BJ (cell line): ENCODE data around the gene FLACC1. TPM values are rescaled to one million over a fixed set of nuclear protein-coding genes. Genes with fewer than 3 reads are reported as not detected.

ENCODE experiments used
- CTCF ChIA-PET: fragments of 350-600 bp; formaldehyde crosslinking; extraction: SDS; loops from one replicate; lab custom pipeline; 2021; ENCODE audit warnings: antibody characterized with exemption, inconsistent platforms; lab: Yijun Ruan, JAX
- POLR2A ChIA-PET: fragments of 300-600 bp; sonication (Branson Sonifier 250); formaldehyde crosslinking; extraction: SDS; loops from one replicate; lab custom pipeline; 2021; ENCODE audit warnings: antibody characterized with exemption; lab: Charles Lee
- DNase-seq: peaks from one replicate; pipeline ENCODE4 v3.0.0-alpha.2; 2011; ENCODE audit warnings: low read depth
- H3K27me3 ChIP-seq: 2 replicates; pipeline ENCODE4 v1.6.0; 2011; ENCODE audit warnings: low read length; ENCODE audit not compliant: control insufficient read depth, insufficient read depth
- H3K36me3 ChIP-seq: 2 replicates; pipeline ENCODE4 v1.5.1; 2011; ENCODE audit warnings: low read length; ENCODE audit not compliant: control insufficient read depth, insufficient read depth
- H3K4me3 ChIP-seq: 2 replicates; pipeline ENCODE4 v1.5.1; 2011; ENCODE audit warnings: low read depth, mild to moderate bottlenecking, control low read depth, low read length
- polyA minus RNA-seq: library from RNA; depleted of rRNA, polyadenylated mRNA; stranded (reverse); fragments of >200 nt; gene quantifications from 2 replicates; pipeline ENCODE4 v1.2.3, GENCODE V29; 2011; rRNA and poly(A)+ RNA removed
- polyA plus RNA-seq: library from polyadenylated mRNA; depleted of rRNA; stranded (reverse); fragments of >200 nt; gene quantifications from 2 replicates; pipeline ENCODE4 v1.2.3, GENCODE V29; 2011; rRNA removed
- TF ChIP-seq, protein P1 (sequence below): IDR thresholded peaks from 2 replicates; pipeline ENCODE4 v1.5.1; 2011; ENCODE audit warnings: low read depth, mild to moderate bottlenecking, control low read depth, inconsistent platforms, low read length, moderate library complexity; ENCODE audit not compliant: insufficient read depth

Gene FLACC1, protein sequence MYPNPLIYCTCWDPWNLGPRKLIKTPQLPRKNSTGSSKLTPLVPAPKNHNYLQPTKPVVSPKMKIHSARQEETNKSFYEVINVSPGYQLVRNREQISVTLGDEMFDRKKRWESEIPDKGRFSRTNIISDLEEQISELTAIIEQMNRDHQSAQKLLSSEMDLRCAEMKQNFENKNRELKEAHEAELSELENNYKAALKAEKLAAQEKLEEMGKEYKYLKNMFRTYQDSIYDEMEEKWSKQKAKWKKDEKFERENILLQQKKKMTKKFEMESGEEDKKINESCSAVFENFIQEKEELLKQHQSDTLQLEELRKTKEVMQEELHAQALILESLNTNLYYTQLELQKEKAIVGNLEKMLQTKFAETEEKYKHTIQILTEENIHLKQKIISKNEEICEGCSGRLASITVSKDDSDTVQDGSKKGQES
- 0.49 and 1.1 TPM in 2 replicates for polyA plus RNA-seq
- 0.15 and 0.33 TPM in 2 replicates for polyA minus RNA-seq

- no peak within 1 kb of the TSS for H3K4me3 ChIP-seq
- ChIA-PET POLR2A (no interaction called here), CTCF (interaction anchor here (0.8 to 0.9 kb wide), 2 partner anchors 11 to 120 kb away, joined by 3 to 4 read pairs; no protein-coding TSS in a partner anchor)
- H3K36me3 ChIP-seq = peaks cover 5% of the 10 kb centered on the region; the same call in 1 of the 2 replicates
- H3K27me3 ChIP-seq = no peaks in the 10 kb centered on the region
- TF ChIP-seq, protein P1, sequence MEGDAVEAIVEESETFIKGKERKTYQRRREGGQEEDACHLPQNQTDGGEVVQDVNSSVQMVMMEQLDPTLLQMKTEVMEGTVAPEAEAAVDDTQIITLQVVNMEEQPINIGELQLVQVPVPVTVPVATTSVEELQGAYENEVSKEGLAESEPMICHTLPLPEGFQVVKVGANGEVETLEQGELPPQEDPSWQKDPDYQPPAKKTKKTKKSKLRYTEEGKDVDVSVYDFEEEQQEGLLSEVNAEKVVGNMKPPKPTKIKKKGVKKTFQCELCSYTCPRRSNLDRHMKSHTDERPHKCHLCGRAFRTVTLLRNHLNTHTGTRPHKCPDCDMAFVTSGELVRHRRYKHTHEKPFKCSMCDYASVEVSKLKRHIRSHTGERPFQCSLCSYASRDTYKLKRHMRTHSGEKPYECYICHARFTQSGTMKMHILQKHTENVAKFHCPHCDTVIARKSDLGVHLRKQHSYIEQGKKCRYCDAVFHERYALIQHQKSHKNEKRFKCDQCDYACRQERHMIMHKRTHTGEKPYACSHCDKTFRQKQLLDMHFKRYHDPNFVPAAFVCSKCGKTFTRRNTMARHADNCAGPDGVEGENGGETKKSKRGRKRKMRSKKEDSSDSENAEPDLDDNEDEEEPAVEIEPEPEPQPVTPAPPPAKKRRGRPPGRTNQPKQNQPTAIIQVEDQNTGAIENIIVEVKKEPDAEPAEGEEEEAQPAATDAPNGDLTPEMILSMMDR = no peak
- peak; percentile 57 for DNase-seq
Measured at GRCh38 chr2:201357221-201357620, at the start of gene FLACC1. FLACC1 (minus strand) TSS chr2:201357345; CDS start chr2:201351404, 5,941 bp downstream.

DNA sequence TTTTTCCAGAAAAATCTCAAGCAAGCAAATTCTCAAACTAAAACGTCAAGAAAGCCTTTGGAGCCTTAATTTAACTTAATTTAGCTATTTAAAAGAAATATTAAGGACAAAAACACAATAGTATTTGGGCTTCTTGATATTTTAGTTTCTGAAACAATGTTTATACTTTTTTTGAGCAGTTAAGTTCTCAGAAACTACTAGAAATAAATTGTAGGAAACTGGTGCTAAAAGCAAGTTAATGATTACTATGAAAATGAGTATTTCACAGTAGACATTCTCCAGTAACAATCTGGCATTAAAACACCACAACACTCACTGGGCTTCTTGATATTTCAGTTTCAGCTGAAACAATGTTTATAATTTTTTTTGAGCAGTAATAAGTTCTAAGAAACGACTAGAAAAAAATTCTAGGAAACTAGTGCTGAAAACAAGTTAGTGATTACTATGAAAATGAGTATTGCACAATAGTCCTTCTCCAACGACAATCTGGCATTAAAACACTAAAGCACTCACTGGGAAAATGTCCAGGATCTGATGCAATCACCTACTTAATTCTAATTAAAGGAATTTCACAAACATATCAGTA lies 49.0 kb upstream of the FLACC1 start:
- Histone ChIP-seq H3K27me3 (no peaks in the 10 kb centered on the region), H3K36me3 (no peaks in the 10 kb centered on the region), H3K4me3 (no peak overlapping the region)
- peak; percentile 78 for DNase-seq
- ChIA-PET POLR2A (interaction anchor here (0.6 kb wide), 1 partner anchor 35 kb away, joined by 4 read pairs; no protein-coding TSS in a partner anchor), CTCF (interaction anchor here (0.6 kb wide), 1 partner anchor 17 kb away, joined by 3 read pairs; no protein-coding TSS in a partner anchor)
- TF ChIP-seq, protein P1 = no peak

DNA sequence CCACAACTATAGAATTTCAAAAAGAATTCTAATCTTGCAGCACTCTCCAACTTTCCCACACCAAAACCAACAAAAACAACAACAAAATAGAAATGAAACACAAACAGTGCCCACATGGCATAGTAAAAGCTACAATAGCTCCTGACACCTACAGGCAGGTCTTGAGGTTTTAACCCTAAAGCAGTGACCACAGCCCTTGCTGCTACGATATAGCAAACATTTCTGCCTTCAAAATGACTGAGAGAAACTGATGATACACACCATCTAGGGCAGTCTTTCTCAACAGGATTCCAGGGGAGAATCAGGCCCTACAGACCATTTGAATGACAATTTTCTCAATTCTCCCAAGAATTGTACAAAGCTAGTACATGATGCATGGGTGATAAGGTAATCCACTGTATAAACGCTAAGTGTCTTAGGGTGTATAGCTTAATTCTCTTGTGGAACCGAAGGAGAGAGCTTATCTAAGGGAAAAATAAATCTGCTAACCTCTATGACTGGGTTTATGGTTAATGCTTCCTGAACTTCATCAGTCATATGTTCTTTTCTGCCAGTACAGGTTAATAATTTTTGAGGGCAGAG lies 47.6 kb upstream of the FLACC1 start:
- Histone ChIP-seq H3K4me3 (no peak overlapping the region), H3K36me3 (no peaks in the 10 kb centered on the region), H3K27me3 (no peaks in the 10 kb centered on the region)
- CTCF ChIA-PET = interaction anchor here (1.1 kb wide), 1 partner anchor 8 kb away, joined by 3 read pairs; no protein-coding TSS in a partner anchor
- POLR2A ChIA-PET = no interaction called here
- DNase-seq = no peak
- TF ChIP-seq, protein P1 = no peak

GRCh38 chr2:201403880-201404279 lies 46.7 kb upstream of the FLACC1 start:
- no peak for DNase-seq
- POLR2A ChIA-PET = no interaction called here
- CTCF ChIA-PET = no interaction called here
- no peaks in the 10 kb centered on the region for H3K27me3 ChIP-seq
- H3K36me3 ChIP-seq = no peaks in the 10 kb centered on the region
- H3K4me3 ChIP-seq = no peak overlapping the region
- TF ChIP-seq, protein P1 = no peak
